HG02970 (cell line): ENCODE data around the gene NEFH.

Source experiments
- ATAC-seq: cut with Tn5 transposase; IDR thresholded peaks from one replicate; pipeline ENCODE4 v1.9.1; 2021; ENCODE audit warnings: mild to moderate bottlenecking, moderate library complexity, moderate number of reproducible peaks; ENCODE audit not compliant: unreplicated experiment, low FRiP score

NEFH gene

GRCh38 chr22:29539105-29539504, 59.1 kb downstream of the NEFH start:
- no peak for ATAC-seq
